Anterior cingulate cortex (tissue), 58 donors: ENCODE results near the gene AIG1.
"Not testable (repeated sequence)": the region's sequence is repeated elsewhere in the genome, so short reads cannot be mapped to it uniquely, and the experiment has no call there.

ENCODE experiments used
- DNase-seq, 58 donors: peaks; one replicate each; lab custom pipeline; 2025; lab: John Stamatoyannopoulos, UW

The AIG1 gene

GRCh38 chr6:143298071-143298470 is 237.4 kb downstream of the AIG1 start:
- DNase-seq: no peak

- no peak for DNase-seq
Observed at GRCh38 chr6:143299253-143300166, 238.8 kb downstream of the AIG1 start.

- no peak for DNase-seq
Observed at GRCh38 chr6:143301188-143301587, 240.5 kb downstream of the AIG1 start.

GRCh38 chr6:143307760-143308159 is 247.1 kb downstream of the AIG1 start:
- not testable (repeated sequence) for DNase-seq

- DNase-seq: no peak
Observed at GRCh38 chr6:143313163-143313562, 252.5 kb downstream of the AIG1 start.

- no peak for DNase-seq
Observed at GRCh38 chr6:143321491-143322086, 260.9 kb downstream of the AIG1 start.

GRCh38 chr6:143322386-143322785 is 261.7 kb downstream of the AIG1 start:
- no peak for DNase-seq

- DNase-seq: peak in 1 of 58 donors; percentile 7
Observed at GRCh38 chr6:143323729-143324470, 263.2 kb downstream of the AIG1 start.

- no peak for DNase-seq
Observed at GRCh38 chr6:143325379-143326140, 264.9 kb downstream of the AIG1 start.

- DNase-seq: no peak
Observed at GRCh38 chr6:143328876-143329275, 268.2 kb downstream of the AIG1 start.

GRCh38 chr6:143329323-143329722 is 268.6 kb downstream of the AIG1 start:
- DNase-seq: no peak

GRCh38 chr6:143331362-143331761 is 270.7 kb downstream of the AIG1 start:
- DNase-seq: no peak

- no peak for DNase-seq
Observed at GRCh38 chr6:143332153-143332845, 271.6 kb downstream of the AIG1 start.

GRCh38 chr6:143333081-143333480 is 272.4 kb downstream of the AIG1 start:
- no peak for DNase-seq

GRCh38 chr6:143333749-143334520 is 273.2 kb downstream of the AIG1 start:
- peak in 7 of 58 donors; percentile 2 to 24 (median 13) for DNase-seq

- no peak for DNase-seq
Observed at GRCh38 chr6:143335865-143336264, 275.2 kb downstream of the AIG1 start.

- no peak for DNase-seq
Observed at GRCh38 chr6:143336446-143337152, 275.9 kb downstream of the AIG1 start.

- DNase-seq: peak in 4 of 58 donors; percentile 4 to 11 (median 6)
Observed at GRCh38 chr6:143337201-143337949, 276.7 kb downstream of the AIG1 start.
